ENCODE results near the gene C1orf21.
A peak's percentile ranks its signal among the peaks of the same experiment; 100 is the strongest.

The C1orf21 gene

GRCh38 chr1:184387476-184388318 lies 868 bp downstream of the C1orf21 start:
- peak; percentile 18 for DNase-seq

GRCh38 chr1:184388319-184388889 lies 1.6 kb downstream of the C1orf21 start:
- no peak for DNase-seq

GRCh38 chr1:184388971-184389370 lies 2.1 kb downstream of the C1orf21 start:
- no peak for DNase-seq

GRCh38 chr1:184389446-184389845 lies 2.6 kb downstream of the C1orf21 start:
- DNase-seq: no peak

DNA sequence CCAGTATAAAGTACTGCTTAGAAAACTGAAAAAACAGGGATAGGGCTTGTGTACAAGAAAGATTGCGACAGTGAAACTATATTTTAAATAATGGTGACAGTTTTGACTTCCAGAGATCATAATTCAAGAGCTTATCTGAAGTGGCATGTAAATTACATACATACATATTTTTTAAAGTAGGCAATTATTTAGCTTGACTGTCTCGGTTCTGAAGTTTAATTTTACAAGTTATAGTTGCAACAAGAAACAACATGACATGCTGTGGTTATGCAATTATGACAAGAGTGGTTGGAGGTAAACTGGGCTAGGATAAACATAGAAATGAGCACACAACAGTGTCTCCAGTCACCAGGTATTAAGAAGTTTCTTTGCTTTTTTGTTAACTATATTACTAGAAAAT lies 4.1 kb downstream of the C1orf21 start:
- no peak for DNase-seq

DNA sequence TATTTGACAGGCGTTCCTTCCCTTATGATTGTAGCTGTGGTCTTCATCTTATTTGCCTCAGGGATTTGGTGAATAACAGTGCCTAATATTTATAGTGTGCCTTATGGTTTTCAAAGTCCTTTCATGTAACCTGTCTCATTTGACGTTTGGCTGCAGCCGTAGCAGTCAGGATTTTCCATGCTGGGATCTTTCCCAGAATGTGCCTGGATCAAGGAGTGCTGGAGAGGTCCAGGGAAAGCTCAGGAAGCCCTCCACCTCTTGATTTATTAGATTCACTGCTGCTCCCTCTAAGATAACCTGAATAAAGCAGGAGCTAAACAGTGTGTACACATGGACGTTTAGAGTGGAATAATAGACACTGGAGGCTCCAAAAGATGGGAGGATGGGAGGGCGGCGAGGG lies 5.2 kb downstream of the C1orf21 start:
- no peak for DNase-seq

GRCh38 chr1:184392779-184393522 lies 6.1 kb downstream of the C1orf21 start:
- no peak for DNase-seq

DNA sequence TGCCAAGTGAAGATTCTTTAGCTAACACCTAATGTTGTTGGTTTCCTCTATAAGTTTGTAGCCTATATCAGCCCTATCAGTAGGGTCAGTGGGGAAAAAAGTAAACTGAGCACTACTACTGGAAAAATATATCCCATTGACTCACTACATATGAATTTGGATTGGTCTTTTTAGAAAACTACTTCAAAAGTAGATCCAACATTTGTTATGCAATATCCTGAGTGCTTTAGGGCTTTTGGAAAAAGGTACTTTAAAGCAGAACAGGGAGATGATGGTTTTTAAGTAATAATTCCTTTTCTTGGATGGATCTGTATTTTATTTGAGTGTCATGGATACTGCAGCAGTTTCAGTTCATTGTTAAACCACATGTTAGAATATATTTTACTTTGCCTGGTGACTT lies 7.1 kb downstream of the C1orf21 start:
- no peak for DNase-seq

- no peak for DNase-seq
Observed at GRCh38 chr1:184395370-184395769, 8.5 kb downstream of the C1orf21 start.

GRCh38 chr1:184395937-184396480 lies 9.2 kb downstream of the C1orf21 start:
- DNase-seq: no peak

GRCh38 chr1:184399192-184399847 lies 12.5 kb downstream of the C1orf21 start:
- no peak for DNase-seq

DNA sequence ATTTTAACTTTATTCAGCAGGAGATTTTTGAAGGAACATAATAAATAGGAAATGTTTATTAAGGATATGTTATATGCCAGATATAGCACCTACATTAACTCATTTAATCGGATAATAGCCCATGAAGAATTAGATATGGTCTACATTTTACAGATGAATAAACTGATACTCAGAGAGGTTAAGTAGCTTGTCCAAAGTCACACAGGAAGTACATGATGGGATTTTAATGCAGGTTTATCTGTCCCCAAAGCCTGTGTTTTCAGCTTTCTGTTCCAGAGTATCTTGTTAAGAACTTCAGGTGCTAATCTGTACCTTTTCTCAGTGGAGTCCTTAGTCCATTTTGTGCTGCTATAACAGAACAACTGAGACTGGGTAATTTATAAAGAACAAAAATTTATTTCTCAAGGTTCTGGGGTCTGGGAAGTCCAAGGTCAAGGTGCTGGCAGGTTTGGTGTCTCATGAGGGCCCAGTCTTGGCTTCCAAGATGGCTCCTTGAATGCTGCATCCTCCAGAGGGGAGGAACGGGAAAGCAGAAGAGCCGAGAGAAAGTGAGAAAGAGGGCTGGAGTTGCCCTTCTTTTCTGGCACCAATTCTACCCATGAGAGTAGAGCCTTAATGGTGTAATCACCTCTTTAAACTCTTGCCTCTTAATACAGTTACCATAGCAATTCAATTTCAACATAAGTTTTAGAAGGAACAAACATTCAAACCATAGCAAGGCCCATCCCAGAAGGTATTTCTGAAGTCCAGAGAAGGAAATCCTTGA lies 17.3 kb downstream of the C1orf21 start:
- DNase-seq: no peak

DNA sequence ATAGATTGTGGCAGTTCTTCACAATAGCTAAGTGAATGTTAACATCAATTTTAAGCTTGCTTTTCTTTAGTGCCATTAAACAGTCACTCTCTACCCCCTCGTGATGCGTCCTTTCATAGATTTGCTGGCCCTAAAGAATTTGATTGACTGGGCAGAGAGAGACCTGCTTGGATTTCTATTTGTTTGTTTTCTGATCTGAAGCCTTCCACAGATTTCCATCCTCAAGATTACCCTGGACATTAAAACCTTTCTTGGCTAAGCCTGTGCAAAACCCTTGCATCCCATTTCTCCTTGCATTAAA lies 17.8 kb downstream of the C1orf21 start:
- DNase-seq: no peak

DNA sequence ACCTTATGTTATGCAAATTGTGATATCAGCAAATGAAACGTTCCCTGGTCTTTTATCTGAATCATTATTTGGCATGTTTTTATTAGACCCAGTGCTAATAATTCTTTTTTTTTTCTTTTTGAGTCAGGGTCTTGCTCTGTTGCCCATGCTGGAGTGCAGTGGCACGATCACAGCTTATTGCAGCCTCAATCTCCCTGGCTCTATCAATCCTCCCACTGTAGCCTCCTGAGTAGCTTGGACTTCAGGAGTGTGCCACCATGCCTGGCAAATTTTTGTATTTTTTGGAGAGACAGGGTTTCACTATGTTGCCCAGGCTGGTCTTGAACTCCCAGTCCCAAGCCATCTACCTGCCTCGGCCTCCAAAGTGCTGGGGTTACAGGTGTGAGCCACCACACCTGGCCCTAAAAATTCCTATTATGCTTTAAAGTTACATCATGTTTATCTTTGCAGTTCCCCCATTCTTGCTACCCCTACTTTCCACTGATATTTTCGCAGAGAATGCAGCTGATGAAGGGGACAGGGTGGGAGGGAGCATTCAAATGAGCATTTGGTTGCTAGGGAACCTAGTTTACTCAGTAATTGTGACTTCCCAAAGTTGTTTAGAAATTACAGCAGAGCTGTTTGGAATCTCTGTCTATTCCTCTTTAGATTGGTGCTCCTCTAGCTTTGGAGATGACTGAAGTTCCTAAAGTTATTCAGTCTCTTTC lies 18.4 kb downstream of the C1orf21 start:
- DNase-seq: no peak

GRCh38 chr1:184405801-184406142 lies 18.9 kb downstream of the C1orf21 start:
- no peak for DNase-seq

DNA sequence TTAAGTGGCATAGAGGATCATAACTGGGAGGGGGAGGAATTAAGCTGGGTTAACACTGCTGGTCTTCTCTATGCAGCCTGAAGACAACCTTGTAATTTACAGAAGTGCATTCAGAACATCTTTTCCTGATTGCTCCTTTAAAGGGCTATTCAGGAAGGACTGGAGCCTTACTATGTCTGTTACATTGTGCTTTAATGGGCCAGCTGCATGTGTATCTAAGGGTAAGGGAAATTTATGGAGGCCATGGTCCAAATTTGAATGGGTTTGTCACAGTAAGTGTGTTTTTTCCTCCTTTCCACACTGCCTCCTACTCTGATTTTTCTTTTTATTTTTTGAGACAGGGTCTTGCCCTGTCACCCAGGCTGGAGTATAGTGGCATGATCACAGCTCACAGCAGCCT lies 19.6 kb downstream of the C1orf21 start:
- DNase-seq: no peak

GRCh38 chr1:184407816-184408510 lies 21.1 kb downstream of the C1orf21 start:
- no peak for DNase-seq

- no peak for DNase-seq
Observed at GRCh38 chr1:184408580-184408979, 21.8 kb downstream of the C1orf21 start.

- no peak for DNase-seq
Observed at GRCh38 chr1:184409011-184409410, 22.2 kb downstream of the C1orf21 start.

DNA sequence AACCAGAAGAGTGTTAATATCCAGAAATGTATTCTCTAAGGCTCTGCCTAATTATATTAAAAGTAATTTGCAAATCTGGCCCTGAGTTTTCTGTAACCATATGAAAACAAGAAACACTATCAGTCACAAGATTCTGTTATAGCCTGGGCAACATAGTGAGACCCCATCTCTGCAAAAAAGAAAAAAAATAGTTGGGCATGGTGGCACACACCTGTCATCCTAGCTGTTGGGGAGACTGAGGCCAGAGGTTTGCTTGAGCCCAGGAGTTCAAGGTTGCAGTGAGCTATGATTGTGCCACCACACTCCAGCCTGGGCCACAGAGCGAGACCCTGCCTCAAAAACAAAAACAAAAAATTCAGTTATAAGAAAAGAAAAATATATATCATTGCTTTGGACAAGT lies 25.6 kb downstream of the C1orf21 start:
- no peak for DNase-seq

GRCh38 chr1:184416481-184416880 lies 29.7 kb downstream of the C1orf21 start:
- DNase-seq: no peak

Data from NCI-H1105 (cell line).